GM21528 (cell line): Measurements from ENCODE around the gene CNTN4.

Experiments used
- ATAC-seq: cut with Tn5 transposase; IDR thresholded peaks from one replicate; pipeline ENCODE4 v1.9.1; 2021; ENCODE audit warnings: mild to moderate bottlenecking, moderate library complexity; ENCODE audit not compliant: unreplicated experiment, low FRiP score

The CNTN4 gene

GRCh38 chr3:2656806-2657777 is 558.4 kb downstream of the CNTN4 start:
- no peak for ATAC-seq

GRCh38 chr3:2657971-2658370 is 559.3 kb downstream of the CNTN4 start:
- ATAC-seq, result no peak

- ATAC-seq, result no peak
Measured at GRCh38 chr3:2659896-2660295, 561.2 kb downstream of the CNTN4 start.

GRCh38 chr3:2661078-2661477 is 562.4 kb downstream of the CNTN4 start:
- no peak for ATAC-seq

- ATAC-seq, result no peak
Measured at GRCh38 chr3:2677501-2677900, 578.8 kb downstream of the CNTN4 start.

GRCh38 chr3:2680236-2680635 is 581.6 kb downstream of the CNTN4 start:
- ATAC-seq, result no peak

GRCh38 chr3:2684046-2684445 is 585.4 kb downstream of the CNTN4 start:
- no peak for ATAC-seq

- no peak for ATAC-seq
Measured at GRCh38 chr3:2686816-2687502, 588.3 kb downstream of the CNTN4 start.

GRCh38 chr3:2697589-2697988 is 598.9 kb downstream of the CNTN4 start:
- ATAC-seq, result no peak

GRCh38 chr3:2701471-2701870 is 602.8 kb downstream of the CNTN4 start:
- no peak for ATAC-seq

GRCh38 chr3:2706144-2706835 is 607.6 kb downstream of the CNTN4 start:
- no peak for ATAC-seq

GRCh38 chr3:2706836-2707210 is 608.2 kb downstream of the CNTN4 start:
- ATAC-seq, result no peak

- ATAC-seq, result no peak
Measured at GRCh38 chr3:2711081-2711480, 612.4 kb downstream of the CNTN4 start.

GRCh38 chr3:2713923-2714322 is 615.3 kb downstream of the CNTN4 start:
- no peak for ATAC-seq

- no peak for ATAC-seq
Measured at GRCh38 chr3:2714834-2715233, 616.2 kb downstream of the CNTN4 start.

- no peak for ATAC-seq
Measured at GRCh38 chr3:2727101-2727500, 628.4 kb downstream of the CNTN4 start.

- no peak for ATAC-seq
Measured at GRCh38 chr3:2727610-2728318, 629.1 kb downstream of the CNTN4 start.

- ATAC-seq, result no peak
Measured at GRCh38 chr3:2731843-2732242, 633.2 kb downstream of the CNTN4 start.

- no peak for ATAC-seq
Measured at GRCh38 chr3:2735392-2735894, 636.8 kb downstream of the CNTN4 start.

- no peak for ATAC-seq
Measured at GRCh38 chr3:2741516-2741915, 642.9 kb downstream of the CNTN4 start.
